Vagina (tissue), 2 donors: ENCODE measurements around the gene PEPD.

Source experiments
- POLR2AphosphoS5 ChIP-seq, 2 donors: sonication (generic); formaldehyde crosslinking; IDR thresholded peaks; one replicate each; pipeline ENCODE4 v1.9.0; 2017; ENCODE audit warnings: antibody characterized with exemption in 2 of 2, mild to moderate bottlenecking in 2 of 2, low read depth in 1 of 2; ENCODE audit not compliant: insufficient read depth in 1 of 2
- TF ChIP-seq, protein P1 (sequence below), 3 experiments: fragments of 450-650 bp in 2 of 3; fragments of 200-600 bp in 1 of 3; sonication (generic) in 1 of 3; IDR thresholded peaks; one replicate each; pipeline ENCODE4 v1.5.1; 2017 to 2019; ENCODE audit warnings: antibody characterized with exemption in 3 of 3, mild to moderate bottlenecking in 2 of 3, moderate library complexity in 2 of 3

DNA sequence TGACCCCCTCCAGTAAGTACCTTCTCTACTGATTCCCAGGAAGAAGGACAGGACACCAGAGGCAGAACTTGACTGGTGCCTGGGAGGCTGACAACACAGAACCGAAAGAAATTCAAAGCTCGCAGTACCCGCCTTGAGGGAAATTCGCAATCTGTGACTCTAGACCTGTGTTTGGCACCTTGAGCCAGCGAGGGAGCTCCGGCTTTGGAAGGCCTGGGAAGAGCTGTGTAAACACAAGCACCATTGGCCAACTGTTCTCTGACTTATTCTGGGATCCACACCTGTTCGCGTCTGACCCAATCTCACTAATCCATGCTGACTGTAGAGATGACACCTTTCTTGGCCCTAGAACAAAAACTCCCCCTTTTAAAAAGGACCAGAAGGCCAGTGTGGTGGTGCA, 97.4 kb downstream of the PEPD start:
- TF ChIP-seq, protein P1, sequence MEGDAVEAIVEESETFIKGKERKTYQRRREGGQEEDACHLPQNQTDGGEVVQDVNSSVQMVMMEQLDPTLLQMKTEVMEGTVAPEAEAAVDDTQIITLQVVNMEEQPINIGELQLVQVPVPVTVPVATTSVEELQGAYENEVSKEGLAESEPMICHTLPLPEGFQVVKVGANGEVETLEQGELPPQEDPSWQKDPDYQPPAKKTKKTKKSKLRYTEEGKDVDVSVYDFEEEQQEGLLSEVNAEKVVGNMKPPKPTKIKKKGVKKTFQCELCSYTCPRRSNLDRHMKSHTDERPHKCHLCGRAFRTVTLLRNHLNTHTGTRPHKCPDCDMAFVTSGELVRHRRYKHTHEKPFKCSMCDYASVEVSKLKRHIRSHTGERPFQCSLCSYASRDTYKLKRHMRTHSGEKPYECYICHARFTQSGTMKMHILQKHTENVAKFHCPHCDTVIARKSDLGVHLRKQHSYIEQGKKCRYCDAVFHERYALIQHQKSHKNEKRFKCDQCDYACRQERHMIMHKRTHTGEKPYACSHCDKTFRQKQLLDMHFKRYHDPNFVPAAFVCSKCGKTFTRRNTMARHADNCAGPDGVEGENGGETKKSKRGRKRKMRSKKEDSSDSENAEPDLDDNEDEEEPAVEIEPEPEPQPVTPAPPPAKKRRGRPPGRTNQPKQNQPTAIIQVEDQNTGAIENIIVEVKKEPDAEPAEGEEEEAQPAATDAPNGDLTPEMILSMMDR (IDR thresholded peaks at IDR 0.05): no peak
- TF ChIP-seq POLR2AphosphoS5 (IDR thresholded peaks at IDR 0.05; ENCODE audit: insufficient read depth in 1 of 2, low read depth in 1 of 2): no peak
